SU-DHL-6 (cell line): ENCODE measurements around the gene B4GALNT4.
"Not testable (repeated sequence)": the region's sequence is repeated elsewhere in the genome, so short reads cannot be mapped to it uniquely, and the experiment has no call there.

Experiments used
- H2AFZ ChIP-seq: fragments of 200-600 bp; sonication (generic); 2 replicates; pipeline ENCODE4 v1.6.1; 2014; ENCODE audit warnings: low read depth, mild to moderate bottlenecking, moderate library complexity, mixed read lengths, antibody characterized with exemption, low read length; ENCODE audit not compliant: severe bottlenecking
- H3F3A ChIP-seq: fragments of 200-600 bp; shearing (Covaris generic); 2 replicates; pipeline ENCODE4 v1.6.0; 2016; ENCODE audit warnings: antibody characterized with exemption, mild to moderate bottlenecking; ENCODE audit not compliant: insufficient read depth
- H3K27ac ChIP-seq: fragments of 200-600 bp; sonication (generic); 2 replicates; pipeline ENCODE4 v1.5.1; 2016; ENCODE audit warnings: low read depth, mild to moderate bottlenecking, low read length, moderate library complexity, mixed read lengths
- H3K27me3 ChIP-seq: fragments of 200-600 bp; sonication (generic), shearing (Covaris generic); 2 replicates; pipeline ENCODE4 v1.6.0; 2014; ENCODE audit warnings: mild to moderate bottlenecking, low read length
- H3K36me3 ChIP-seq: fragments of 200-600 bp; sonication (generic); 2 replicates; pipeline ENCODE4 v1.6.1; 2014; ENCODE audit warnings: mild to moderate bottlenecking, low read length, mixed read lengths
- H3K4me2 ChIP-seq: fragments of 300-600, 200-600 bp; shearing (Covaris generic), sonication (generic); 2 replicates; pipeline ENCODE4 v1.6.0; 2014; ENCODE audit warnings: low read length, low read depth, mild to moderate bottlenecking; ENCODE audit not compliant: poor library complexity, severe bottlenecking
- H3K4me3 ChIP-seq: fragments of 200-600 bp; sonication (generic); 2 replicates; pipeline ENCODE4 v1.5.1; 2014; ENCODE audit warnings: antibody characterized with exemption, low read length, mild to moderate bottlenecking, mixed read lengths; ENCODE audit not compliant: insufficient read depth, poor library complexity, severe bottlenecking
- H3K79me2 ChIP-seq: fragments of 200-600 bp; sonication (generic); 2 replicates; pipeline ENCODE4 v1.6.1; 2014; ENCODE audit warnings: mild to moderate bottlenecking, low read length, moderate library complexity; ENCODE audit not compliant: insufficient read depth
- H3K9ac ChIP-seq: fragments of 200-600 bp; sonication (generic); 2 replicates; pipeline ENCODE4 v1.7.0; 2014; ENCODE audit warnings: mild to moderate bottlenecking, low read length
- H3K9me2 ChIP-seq: fragments of 200-600 bp; sonication (generic); replicated peaks from 2 replicates; pipeline ENCODE4 v1.6.1; 2014; ENCODE audit warnings: low read length; ENCODE audit not compliant: insufficient read depth
- H3K9me3 ChIP-seq: fragments of 200-600 bp; sonication (generic); 2 replicates; pipeline ENCODE4 v1.6.1; 2014; ENCODE audit warnings: low read length, mixed read lengths; ENCODE audit not compliant: insufficient read depth
- H4K20me1 ChIP-seq: fragments of 200-600 bp; sonication (generic); 2 replicates; pipeline ENCODE4 v1.6.1; 2014; ENCODE audit warnings: low read depth, mild to moderate bottlenecking, antibody characterized with exemption, low read length, moderate library complexity, mixed read lengths
- CTCF ChIP-seq: fragments of 200-600 bp; sonication (generic); IDR thresholded peaks from one replicate; pipeline ENCODE4 v1.5.1; 2017; ENCODE audit warnings: antibody characterized with exemption, mild to moderate bottlenecking, low read length, moderate library complexity; ENCODE audit not compliant: insufficient read depth, poor library complexity, severe bottlenecking
- EZH2phosphoT487 ChIP-seq: fragments of 200-600 bp; sonication (generic), shearing (Covaris generic); conservative IDR thresholded peaks from 2 replicates; pipeline ENCODE4 v1.6.1; 2018; ENCODE audit warnings: mild to moderate bottlenecking, antibody characterized with exemption, low read length, moderate library complexity, mixed read lengths

Gene B4GALNT4

GRCh38 chr11:409600-410483, 40.5 kb downstream of the B4GALNT4 start:
- H3K9me3 ChIP-seq: no peaks in the 10 kb centered on the region
- TF ChIP-seq EZH2phosphoT487: no peak
- no peak for TF ChIP-seq CTCF
- H3F3A ChIP-seq: no peaks in the 10 kb centered on the region
- no peaks in the 10 kb centered on the region for H3K27me3 ChIP-seq
- H4K20me1 ChIP-seq: no peaks in the 10 kb centered on the region
- H3K36me3 ChIP-seq: no peaks in the 10 kb centered on the region
- H3K4me3 ChIP-seq: no peak overlapping the region
- no peak overlapping the region for H3K27ac ChIP-seq
- H3K9ac ChIP-seq: no peak overlapping the region
- H3K79me2 ChIP-seq: no peaks in the 10 kb centered on the region
- H2AFZ ChIP-seq: no peak overlapping the region
- H3K4me2 ChIP-seq: no peak overlapping the region
- no peaks in the 10 kb centered on the region for H3K9me2 ChIP-seq

- H3K4me2 ChIP-seq, H3K27me3 ChIP-seq, H3K79me2 ChIP-seq, H3K9ac ChIP-seq, H3K36me3 ChIP-seq, H3K9me2 ChIP-seq, H4K20me1 ChIP-seq, H3F3A ChIP-seq, H2AFZ ChIP-seq, H3K4me3 ChIP-seq, H3K9me3 ChIP-seq, H3K27ac ChIP-seq: not testable (repeated sequence)
These were observed 41.4 kb downstream of the B4GALNT4 start for GRCh38 chr11:410711-411110.

GRCh38 chr11:411520-411919, 42.2 kb downstream of the B4GALNT4 start:
- H3K27me3 ChIP-seq, H3K27ac ChIP-seq, H2AFZ ChIP-seq, H4K20me1 ChIP-seq, H3K4me3 ChIP-seq, H3F3A ChIP-seq, H3K4me2 ChIP-seq, H3K9me3 ChIP-seq, H3K36me3 ChIP-seq, H3K79me2 ChIP-seq, H3K9me2 ChIP-seq, H3K9ac ChIP-seq: not testable (repeated sequence)

- Histone ChIP-seq H3K27me3 (no peaks in the 10 kb centered on the region), H3K9ac (no peak overlapping the region), H2AFZ (no peak overlapping the region), H3K9me3 (no peaks in the 10 kb centered on the region), H3K36me3 (no peaks in the 10 kb centered on the region), H4K20me1 (no peaks in the 10 kb centered on the region), H3K79me2 (no peaks in the 10 kb centered on the region), H3K4me2 (no peak overlapping the region), H3F3A (no peaks in the 10 kb centered on the region), H3K27ac (no peak overlapping the region), H3K4me3 (no peak overlapping the region), H3K9me2 (no peaks in the 10 kb centered on the region)
- no peak for TF ChIP-seq EZH2phosphoT487
- TF ChIP-seq CTCF: no peak
These were observed 43.4 kb downstream of the B4GALNT4 start for GRCh38 chr11:412641-413119.
